Measurements from ENCODE around the gene TARBP1. TPM values are rescaled to one million over a fixed set of nuclear protein-coding genes. Genes with fewer than 3 reads are reported as not detected.

Gene TARBP1
- polyA plus RNA-seq, 1 donor from 2014 or later: 267 TPM

DNA sequence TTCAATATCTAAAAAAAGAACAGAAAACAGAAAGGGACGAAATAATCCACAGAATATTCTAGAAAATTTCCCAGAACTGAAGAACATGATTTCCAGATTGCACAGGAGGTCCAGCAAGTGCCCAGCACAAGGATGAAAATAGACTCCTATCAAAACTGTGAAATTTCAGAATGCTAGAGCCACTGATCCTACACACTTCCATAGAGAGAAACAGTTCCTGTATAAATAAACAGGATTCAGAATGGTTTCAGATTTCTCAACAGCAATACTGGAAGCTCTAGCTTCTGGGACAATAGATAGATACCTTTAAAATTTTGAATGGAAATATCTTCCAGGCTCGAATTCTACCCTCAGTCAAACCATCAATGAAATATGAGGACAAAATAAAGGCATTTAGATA lies 4.6 kb downstream of the TARBP1 start:
- H3K27me3 ChIP-seq (ENCODE audit: insufficient read depth, low read depth, low read length): no peaks in the 10 kb centered on the region
- H3K4me2 ChIP-seq (ENCODE audit: low read length): no peak overlapping the region
- no peaks in the 10 kb centered on the region for H3K36me3 ChIP-seq (ENCODE audit: insufficient read depth, low read length)
- H4K20me1 ChIP-seq (ENCODE audit: insufficient read depth): no peaks in the 10 kb centered on the region
- H2AFZ ChIP-seq (ENCODE audit: low read depth, low read length): no peak overlapping the region
- H3F3A ChIP-seq (ENCODE audit: insufficient read depth, low read length, poor library complexity, severe bottlenecking): peaks cover 2% of the 10 kb centered on the region
- no peak overlapping the region for H3K9ac ChIP-seq (ENCODE audit: low read length)
- peaks cover 17% of the 10 kb centered on the region for H3K79me2 ChIP-seq (replicated peaks; ENCODE audit: insufficient read depth, low read length)
- no peaks in the 10 kb centered on the region for H3K9me3 ChIP-seq (ENCODE audit: low read length)
- H3K9me2 ChIP-seq (ENCODE audit: insufficient read depth, low read length): no peaks in the 10 kb centered on the region
- H3K4me3 ChIP-seq (ENCODE audit: low read length): peak overlapping the region; percentile 37
- TF ChIP-seq, protein P1, sequence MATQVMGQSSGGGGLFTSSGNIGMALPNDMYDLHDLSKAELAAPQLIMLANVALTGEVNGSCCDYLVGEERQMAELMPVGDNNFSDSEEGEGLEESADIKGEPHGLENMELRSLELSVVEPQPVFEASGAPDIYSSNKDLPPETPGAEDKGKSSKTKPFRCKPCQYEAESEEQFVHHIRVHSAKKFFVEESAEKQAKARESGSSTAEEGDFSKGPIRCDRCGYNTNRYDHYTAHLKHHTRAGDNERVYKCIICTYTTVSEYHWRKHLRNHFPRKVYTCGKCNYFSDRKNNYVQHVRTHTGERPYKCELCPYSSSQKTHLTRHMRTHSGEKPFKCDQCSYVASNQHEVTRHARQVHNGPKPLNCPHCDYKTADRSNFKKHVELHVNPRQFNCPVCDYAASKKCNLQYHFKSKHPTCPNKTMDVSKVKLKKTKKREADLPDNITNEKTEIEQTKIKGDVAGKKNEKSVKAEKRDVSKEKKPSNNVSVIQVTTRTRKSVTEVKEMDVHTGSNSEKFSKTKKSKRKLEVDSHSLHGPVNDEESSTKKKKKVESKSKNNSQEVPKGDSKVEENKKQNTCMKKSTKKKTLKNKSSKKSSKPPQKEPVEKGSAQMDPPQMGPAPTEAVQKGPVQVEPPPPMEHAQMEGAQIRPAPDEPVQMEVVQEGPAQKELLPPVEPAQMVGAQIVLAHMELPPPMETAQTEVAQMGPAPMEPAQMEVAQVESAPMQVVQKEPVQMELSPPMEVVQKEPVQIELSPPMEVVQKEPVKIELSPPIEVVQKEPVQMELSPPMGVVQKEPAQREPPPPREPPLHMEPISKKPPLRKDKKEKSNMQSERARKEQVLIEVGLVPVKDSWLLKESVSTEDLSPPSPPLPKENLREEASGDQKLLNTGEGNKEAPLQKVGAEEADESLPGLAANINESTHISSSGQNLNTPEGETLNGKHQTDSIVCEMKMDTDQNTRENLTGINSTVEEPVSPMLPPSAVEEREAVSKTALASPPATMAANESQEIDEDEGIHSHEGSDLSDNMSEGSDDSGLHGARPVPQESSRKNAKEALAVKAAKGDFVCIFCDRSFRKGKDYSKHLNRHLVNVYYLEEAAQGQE (IDR thresholded peaks at IDR 0.05; ENCODE audit: borderline replicate concordance): no peak
- TF ChIP-seq EZH2 (IDR thresholded peaks at IDR 0.05; ENCODE audit: borderline replicate concordance, insufficient read depth, low read length, poor library complexity, severe bottlenecking) (no peak), SMC3 (conservative IDR thresholded peaks at IDR 0.05; ENCODE audit: poor library complexity) (no peak), EP300 (conservative IDR thresholded peaks at IDR 0.05; ENCODE audit: poor library complexity, severe bottlenecking) (no peak), MXI1 (conservative IDR thresholded peaks at IDR 0.05; ENCODE audit: poor library complexity, severe bottlenecking) (no peak), RAD21 (conservative IDR thresholded peaks at IDR 0.05) (no peak), TAF1 (IDR thresholded peaks at IDR 0.05; ENCODE audit: low read depth) (no peak), POLR2AphosphoS5 (IDR thresholded peaks at IDR 0.05) (no peak)
- TF ChIP-seq, protein P2, sequence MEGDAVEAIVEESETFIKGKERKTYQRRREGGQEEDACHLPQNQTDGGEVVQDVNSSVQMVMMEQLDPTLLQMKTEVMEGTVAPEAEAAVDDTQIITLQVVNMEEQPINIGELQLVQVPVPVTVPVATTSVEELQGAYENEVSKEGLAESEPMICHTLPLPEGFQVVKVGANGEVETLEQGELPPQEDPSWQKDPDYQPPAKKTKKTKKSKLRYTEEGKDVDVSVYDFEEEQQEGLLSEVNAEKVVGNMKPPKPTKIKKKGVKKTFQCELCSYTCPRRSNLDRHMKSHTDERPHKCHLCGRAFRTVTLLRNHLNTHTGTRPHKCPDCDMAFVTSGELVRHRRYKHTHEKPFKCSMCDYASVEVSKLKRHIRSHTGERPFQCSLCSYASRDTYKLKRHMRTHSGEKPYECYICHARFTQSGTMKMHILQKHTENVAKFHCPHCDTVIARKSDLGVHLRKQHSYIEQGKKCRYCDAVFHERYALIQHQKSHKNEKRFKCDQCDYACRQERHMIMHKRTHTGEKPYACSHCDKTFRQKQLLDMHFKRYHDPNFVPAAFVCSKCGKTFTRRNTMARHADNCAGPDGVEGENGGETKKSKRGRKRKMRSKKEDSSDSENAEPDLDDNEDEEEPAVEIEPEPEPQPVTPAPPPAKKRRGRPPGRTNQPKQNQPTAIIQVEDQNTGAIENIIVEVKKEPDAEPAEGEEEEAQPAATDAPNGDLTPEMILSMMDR (IDR thresholded peaks at IDR 0.05; ENCODE audit: poor library complexity, severe bottlenecking): no peak
- no peak overlapping the region for H3K27ac ChIP-seq (ENCODE audit: low read length)

DNA sequence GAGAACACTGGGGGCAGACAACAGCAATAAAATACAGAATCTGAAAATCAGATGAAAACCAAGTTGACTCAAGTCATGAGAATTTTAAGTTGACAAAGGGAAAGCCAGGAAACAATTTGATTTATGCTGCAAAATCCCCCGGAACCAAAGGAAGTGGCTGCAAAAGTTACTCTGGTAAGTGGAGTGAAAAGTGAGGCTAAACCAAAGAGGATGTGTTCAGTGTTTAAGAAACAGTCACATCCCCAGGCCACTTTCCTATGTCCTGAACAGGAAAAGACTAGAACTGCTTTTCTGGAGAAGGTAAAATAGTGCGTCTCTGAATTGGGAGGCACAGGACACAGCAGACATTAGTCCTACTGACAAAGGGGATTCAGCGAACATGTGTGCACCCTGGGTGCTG lies 5.9 kb downstream of the TARBP1 start:
- peaks cover 17% of the 10 kb centered on the region for H3K79me2 ChIP-seq (replicated peaks; ENCODE audit: insufficient read depth, low read length)

More for the DNA sequence above, 5.9 kb downstream of the TARBP1 start:
- Histone ChIP-seq H3K9me3 (ENCODE audit: low read length) (no peaks in the 10 kb centered on the region), H3K9ac (ENCODE audit: low read length) (no peak overlapping the region), H3K27me3 (ENCODE audit: insufficient read depth, low read depth, low read length) (no peaks in the 10 kb centered on the region), H3K9me2 (ENCODE audit: insufficient read depth, low read length) (no peaks in the 10 kb centered on the region), H3K4me3 (ENCODE audit: low read length) (no peak overlapping the region), H4K20me1 (ENCODE audit: insufficient read depth) (no peaks in the 10 kb centered on the region), H2AFZ (ENCODE audit: low read depth, low read length) (no peak overlapping the region), H3K4me2 (ENCODE audit: low read length) (no peak overlapping the region), H3K27ac (ENCODE audit: low read length) (no peak overlapping the region), H3F3A (ENCODE audit: insufficient read depth, low read length, poor library complexity, severe bottlenecking) (no peaks in the 10 kb centered on the region), H3K36me3 (ENCODE audit: insufficient read depth, low read length) (no peaks in the 10 kb centered on the region)
- TF ChIP-seq, protein P1 (IDR thresholded peaks at IDR 0.05; ENCODE audit: borderline replicate concordance): no peak
